ENCODE results near the gene ZFYVE27.

The ZFYVE27 gene

GRCh38 chr10:97795886-97796285 is 59.0 kb downstream of the ZFYVE27 start:
- Mint-ChIP-seq H3K27me3 (peaks cover 23 to 59% of the 10 kb centered on the region in 2 donors), H3K9me3 (peaks cover 5 to 8% of the 10 kb centered on the region in 2 donors), H3K4me3 (no peak overlapping the region), H3K27ac (no peak overlapping the region), H3K36me3 (no peaks in the 10 kb centered on the region), H3K4me1 (peaks cover 0 to 5% of the 10 kb centered on the region in 2 donors)
- ATAC-seq (replicated peaks) (no peak), DNase-seq (no peak)

- no peak for DNase-seq
- Mint-ChIP-seq H3K4me3 (no peak overlapping the region), H3K9me3 (peaks cover 5 to 8% of the 10 kb centered on the region in 2 donors), H3K27me3 (peaks cover 31 to 59% of the 10 kb centered on the region in 2 donors), H3K27ac (no peak overlapping the region), H3K4me1 (peaks cover 0 to 5% of the 10 kb centered on the region in 2 donors), H3K36me3 (no peaks in the 10 kb centered on the region)
- no peak for ATAC-seq (replicated peaks)
Measured at GRCh38 chr10:97796651-97797050, 59.7 kb downstream of the ZFYVE27 start.

DNA sequence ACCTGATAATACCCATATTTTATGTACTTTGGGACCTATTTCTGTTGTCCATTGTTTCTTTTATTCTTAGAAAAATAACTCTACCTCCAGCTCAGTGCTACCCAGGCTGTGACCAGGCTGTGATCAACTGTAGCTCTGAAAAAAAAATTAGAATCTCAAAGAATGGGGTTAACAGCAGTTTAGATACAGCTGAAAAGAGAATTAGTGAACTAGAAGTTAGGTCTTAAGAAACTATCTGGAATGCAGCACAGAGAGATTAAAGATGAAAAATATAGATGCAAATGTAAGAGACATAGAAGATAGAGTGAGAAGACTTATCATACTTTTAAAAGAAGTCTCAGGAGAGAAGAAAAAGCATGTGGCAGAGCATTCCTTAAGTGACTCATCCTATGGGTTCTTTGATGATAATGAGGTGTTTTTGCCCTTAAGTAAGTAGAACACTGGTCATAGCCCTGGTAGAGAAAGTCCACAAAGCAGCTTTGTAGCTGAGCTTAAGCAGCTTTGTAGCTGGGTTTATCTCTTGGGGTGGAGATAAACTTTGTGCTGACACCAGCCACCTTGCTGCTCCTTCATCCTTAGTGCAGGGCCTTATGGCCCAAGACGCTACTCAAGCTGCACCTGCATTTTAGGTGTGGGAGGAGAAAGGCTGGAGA is 62.2 kb downstream of the ZFYVE27 start:
- H3K4me1 Mint-ChIP-seq = peaks cover 0 to 4% of the 10 kb centered on the region in 2 donors
- peaks cover 5 to 8% of the 10 kb centered on the region in 2 donors for H3K9me3 Mint-ChIP-seq

DNA sequence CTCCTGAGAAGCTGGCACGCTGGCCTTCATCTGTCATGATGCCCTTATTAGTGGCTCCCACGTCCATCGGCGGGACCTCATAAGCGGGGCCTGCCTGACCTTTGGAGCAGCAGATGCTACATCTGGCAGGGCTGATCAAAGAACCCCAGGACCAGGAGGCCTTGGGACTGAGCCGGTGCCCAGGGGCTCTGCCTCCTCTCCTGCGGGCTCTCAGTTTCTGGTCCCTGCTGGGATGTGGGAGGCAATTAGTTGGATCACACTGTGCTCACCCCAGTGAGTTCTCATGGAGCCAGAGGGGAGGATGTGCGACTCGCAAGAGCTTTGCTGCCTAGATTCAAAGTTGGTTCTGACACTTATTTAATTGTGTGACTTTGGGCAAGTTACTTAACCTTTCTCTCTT is 63.5 kb downstream of the ZFYVE27 start:
- ATAC-seq (replicated peaks) = no peak
- Mint-ChIP-seq H3K27ac (no peak overlapping the region), H3K4me3 (no peak overlapping the region), H3K4me1 (peaks cover 0 to 4% of the 10 kb centered on the region in 2 donors), H3K27me3 (peaks cover 35 to 43% of the 10 kb centered on the region in 2 donors), H3K36me3 (no peaks in the 10 kb centered on the region), H3K9me3 (peaks cover 5 to 8% of the 10 kb centered on the region in 2 donors)
- DNase-seq = no peak

More for the DNA sequence above, 62.2 kb downstream of the ZFYVE27 start:
- Mint-ChIP-seq H3K4me3 (no peak overlapping the region), H3K36me3 (no peaks in the 10 kb centered on the region), H3K27ac (no peak overlapping the region), H3K27me3 (peaks cover 35 to 48% of the 10 kb centered on the region in 2 donors)
- DNase-seq (no peak), ATAC-seq (replicated peaks) (no peak)

DNA sequence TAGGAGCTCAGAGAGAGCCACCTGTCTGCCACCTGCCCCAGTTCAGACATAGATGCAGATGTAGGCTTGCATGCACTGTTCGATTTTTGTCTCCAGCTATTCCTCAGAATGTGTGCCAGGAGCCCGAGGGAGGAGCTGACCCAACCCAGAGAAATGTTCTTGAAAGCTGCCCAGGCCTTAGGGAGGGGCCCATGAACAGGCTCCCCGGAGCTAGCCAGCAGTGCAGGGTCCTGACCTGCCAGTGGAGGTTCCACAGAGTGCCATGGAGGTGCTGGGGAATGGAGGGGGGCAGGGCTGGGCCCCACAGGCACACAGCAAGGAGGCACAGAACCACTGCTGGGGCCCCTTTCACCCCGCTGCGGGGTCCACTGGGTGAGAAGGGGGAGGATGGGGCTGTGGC is 64.5 kb downstream of the ZFYVE27 start:
- Mint-ChIP-seq H3K4me3 (no peak overlapping the region), H3K36me3 (no peaks in the 10 kb centered on the region), H3K4me1 (peaks cover 0 to 3% of the 10 kb centered on the region in 2 donors), H3K9me3 (peaks cover 5 to 8% of the 10 kb centered on the region in 2 donors), H3K27ac (no peak overlapping the region), H3K27me3 (peaks cover 32 to 39% of the 10 kb centered on the region in 2 donors)
- ATAC-seq (replicated peaks) (no peak), DNase-seq (no peak)

GRCh38 chr10:97805096-97805884 is 68.4 kb downstream of the ZFYVE27 start:
- Mint-ChIP-seq H3K4me1 (no peaks in the 10 kb centered on the region), H3K27ac (no peak overlapping the region), H3K4me3 (no peak overlapping the region), H3K36me3 (no peaks in the 10 kb centered on the region), H3K27me3 (peaks cover 24% of the 10 kb centered on the region in 2 donors), H3K9me3 (no peaks in the 10 kb centered on the region)
- ATAC-seq (replicated peaks) (no peak), DNase-seq (no peak)

DNA sequence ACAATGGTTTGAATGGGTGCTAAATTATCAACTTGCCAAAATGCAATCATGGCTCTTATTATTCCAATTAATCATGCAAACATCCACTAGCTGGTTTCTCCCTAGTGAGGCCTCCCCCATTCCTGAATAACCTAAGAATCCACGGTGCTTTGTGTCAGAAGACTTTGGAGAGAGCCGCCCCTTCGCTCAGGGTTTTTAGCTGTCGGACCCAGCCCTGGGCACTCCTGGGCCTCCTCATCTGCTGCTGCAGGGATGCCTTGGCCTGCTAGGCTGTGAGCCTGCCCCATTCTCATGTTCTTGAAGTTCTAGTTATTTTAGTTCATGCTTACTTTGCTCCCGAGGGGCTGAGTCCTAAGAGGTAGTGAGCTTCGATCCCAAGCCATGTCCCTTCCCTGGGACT is 69.0 kb downstream of the ZFYVE27 start:
- H3K27ac Mint-ChIP-seq = no peak overlapping the region
- no peak overlapping the region for H3K4me3 Mint-ChIP-seq
- H3K27me3 Mint-ChIP-seq = peaks cover 23% of the 10 kb centered on the region in 2 donors
- H3K36me3 Mint-ChIP-seq = no peaks in the 10 kb centered on the region
- no peak for DNase-seq
- H3K4me1 Mint-ChIP-seq = no peaks in the 10 kb centered on the region
- H3K9me3 Mint-ChIP-seq = no peaks in the 10 kb centered on the region
- no peak for ATAC-seq (replicated peaks)

- H3K9me3 Mint-ChIP-seq = no peaks in the 10 kb centered on the region
- no peaks in the 10 kb centered on the region for H3K4me1 Mint-ChIP-seq
- no peak for ATAC-seq (replicated peaks)
- no peaks in the 10 kb centered on the region for H3K36me3 Mint-ChIP-seq
- no peak overlapping the region for H3K4me3 Mint-ChIP-seq
- no peak overlapping the region for H3K27ac Mint-ChIP-seq
- H3K27me3 Mint-ChIP-seq = peaks cover 17 to 19% of the 10 kb centered on the region in 2 donors
- DNase-seq = no peak
Measured at GRCh38 chr10:97810446-97810845, 73.5 kb downstream of the ZFYVE27 start.

All from stimulated activated naive B cell treated with anti-CD40 and anti-IgM and Interleukin-4, amounts not matched to agents 10 μg/mL and 1 μg/mL and 100 μg/mL, for 72 hours (primary cell).